Right hindlimb (tissue), 1 donor: ENCODE data around the gene KCNIP3.
"Not testable (repeated sequence)": the region's sequence is repeated elsewhere in the genome, so short reads cannot be mapped to it uniquely, and the experiment has no call there.

Experiments used
- DNase-seq: peaks from one replicate; pipeline ENCODE4 v3.0.0-alpha.2; 2018

The KCNIP3 gene

DNA sequence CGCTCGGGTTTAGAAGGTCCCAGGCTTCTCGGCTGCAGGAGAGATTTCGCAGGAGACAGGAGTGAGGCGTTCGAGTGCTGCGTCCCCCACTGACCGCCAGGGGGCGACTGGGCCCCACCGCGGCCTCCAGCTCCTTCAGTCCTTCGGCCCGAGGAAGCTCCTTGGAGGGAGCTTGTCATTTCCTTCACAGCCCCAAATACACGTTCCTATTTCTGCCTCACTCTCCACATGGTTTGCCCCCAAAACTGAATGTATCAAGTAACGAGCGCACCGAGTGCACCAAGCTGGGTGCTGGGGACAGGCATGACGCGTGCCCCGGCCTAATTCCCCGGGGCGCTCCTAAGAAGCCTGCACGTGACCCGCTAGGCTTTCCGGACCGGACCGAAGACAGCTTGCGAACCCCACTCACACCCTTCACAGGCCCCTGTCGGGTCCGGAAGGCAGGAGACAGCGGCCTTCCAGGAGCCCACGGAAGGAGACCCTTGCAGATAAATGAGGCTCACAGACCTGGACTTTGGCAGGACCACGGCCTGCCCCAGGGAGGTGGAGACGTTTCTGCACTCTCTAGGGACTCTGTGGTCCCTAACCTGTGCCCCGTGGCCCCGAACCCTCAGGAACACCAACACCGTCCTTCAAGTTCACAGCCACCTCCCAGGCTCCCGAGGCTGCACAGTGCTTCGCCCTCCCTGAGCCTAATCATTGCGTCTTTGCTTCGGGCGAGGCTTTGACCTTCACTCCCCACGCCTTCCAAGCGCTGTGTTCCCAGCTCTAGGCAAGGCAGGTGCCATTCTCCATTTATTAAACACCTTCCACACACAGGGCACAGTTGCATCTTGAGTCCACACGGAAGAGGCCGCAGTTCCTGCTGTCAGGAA lies 92.3 kb downstream of the KCNIP3 start:
- peak; percentile 63 for DNase-seq

DNA sequence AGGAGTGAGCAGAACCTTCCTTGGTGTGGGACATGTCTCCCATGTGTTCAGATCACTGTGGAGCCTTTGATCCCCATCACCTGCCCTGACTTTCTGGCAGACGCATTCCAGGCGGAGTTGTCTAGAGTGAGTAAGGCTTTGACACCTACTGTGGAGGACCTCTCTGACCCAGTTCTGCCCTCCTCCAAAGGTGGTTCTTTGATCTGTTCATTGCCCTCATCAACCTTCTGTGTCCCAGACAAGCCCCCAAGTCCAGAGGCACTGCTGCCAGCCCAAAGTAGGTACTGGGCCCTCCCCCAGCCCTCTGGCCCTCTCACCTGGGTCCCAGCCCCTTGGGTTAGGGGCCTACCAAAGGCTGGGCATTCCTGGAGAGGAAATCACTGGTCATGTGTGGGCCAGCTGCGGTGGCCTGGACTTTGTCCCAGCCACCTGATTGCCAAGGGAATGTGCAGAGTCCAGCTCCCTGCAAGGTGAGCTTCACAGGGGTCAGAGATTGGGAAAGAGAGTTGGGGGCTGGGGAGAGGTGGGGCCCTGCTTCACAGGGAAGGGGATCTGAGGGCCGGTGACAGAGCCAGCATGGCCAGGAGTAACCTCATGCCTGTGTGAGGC lies 93.2 kb downstream of the KCNIP3 start:
- DNase-seq: no peak

DNA sequence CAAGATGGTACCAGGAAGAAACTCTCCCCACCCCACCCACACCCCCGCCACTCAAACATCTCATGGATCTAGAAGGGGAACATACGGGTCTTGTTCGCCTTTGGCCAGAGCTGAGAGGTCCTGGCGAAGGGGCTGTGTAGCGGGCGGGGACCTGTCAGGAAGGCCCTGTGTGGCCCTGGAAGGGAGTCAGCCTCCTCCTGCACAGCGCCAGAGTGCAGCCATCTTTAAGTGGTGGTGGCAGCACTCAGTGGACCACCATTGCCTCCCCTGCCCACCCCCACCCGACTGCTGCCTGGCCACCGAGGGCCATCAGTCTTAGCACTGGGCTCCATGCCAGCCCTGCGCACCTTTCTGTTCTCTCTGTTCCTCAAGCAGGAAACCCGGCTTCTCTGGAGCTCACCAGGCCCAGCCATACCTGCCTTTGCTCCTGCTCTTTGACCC lies 93.8 kb downstream of the KCNIP3 start:
- no peak for DNase-seq

DNA sequence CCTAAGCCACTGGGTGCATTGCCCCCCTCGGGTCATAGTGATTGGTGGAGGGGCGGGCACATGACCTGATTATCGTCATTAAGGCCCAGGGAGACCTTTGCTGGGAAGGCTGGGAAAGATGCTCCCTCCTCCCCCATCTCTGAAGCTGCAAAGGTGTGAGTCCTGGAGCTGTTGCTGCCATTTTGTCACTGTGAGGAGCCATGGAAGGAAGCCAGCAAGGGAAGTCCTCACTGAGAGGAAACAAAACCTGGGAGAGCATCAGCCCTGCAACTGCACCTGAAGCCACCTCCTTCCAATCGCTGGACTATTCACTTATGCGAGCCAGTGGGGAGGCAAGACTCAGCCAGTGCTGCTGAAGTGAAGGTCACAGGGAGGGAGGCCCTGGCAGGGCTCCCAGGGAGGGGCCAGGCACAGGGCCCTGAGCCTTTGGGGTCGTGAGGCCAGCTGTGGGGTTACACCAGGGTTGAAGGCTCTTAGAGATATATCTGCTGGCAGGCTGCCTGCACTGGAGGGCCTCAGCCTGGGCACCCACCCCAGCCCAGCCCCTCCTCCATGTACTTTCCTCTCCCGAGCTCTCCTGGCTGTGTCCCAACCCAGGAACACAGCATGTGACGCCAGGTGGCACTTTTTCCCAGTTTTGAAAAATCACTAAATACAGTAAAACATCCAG lies 94.6 kb downstream of the KCNIP3 start:
- no peak for DNase-seq

DNA sequence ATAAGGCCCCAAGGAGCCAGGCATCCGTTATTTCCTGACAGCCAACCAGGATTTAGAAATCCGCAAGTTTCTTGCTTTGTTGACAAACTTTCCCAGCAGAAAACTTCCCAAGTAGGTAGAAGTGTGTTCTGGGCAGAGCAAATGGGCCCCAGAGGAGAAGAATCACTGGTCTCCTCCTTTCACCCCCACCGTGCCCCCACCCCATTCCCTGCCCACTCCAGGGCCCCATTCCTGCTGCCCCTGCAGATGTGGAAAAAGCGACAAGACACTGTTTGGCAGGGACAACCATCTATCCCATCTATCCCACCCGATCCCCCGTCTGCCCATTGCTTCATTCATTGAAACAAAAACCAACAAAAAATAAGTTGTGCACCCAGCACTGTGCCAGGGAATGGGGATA lies 95.2 kb downstream of the KCNIP3 start:
- no peak for DNase-seq

DNA sequence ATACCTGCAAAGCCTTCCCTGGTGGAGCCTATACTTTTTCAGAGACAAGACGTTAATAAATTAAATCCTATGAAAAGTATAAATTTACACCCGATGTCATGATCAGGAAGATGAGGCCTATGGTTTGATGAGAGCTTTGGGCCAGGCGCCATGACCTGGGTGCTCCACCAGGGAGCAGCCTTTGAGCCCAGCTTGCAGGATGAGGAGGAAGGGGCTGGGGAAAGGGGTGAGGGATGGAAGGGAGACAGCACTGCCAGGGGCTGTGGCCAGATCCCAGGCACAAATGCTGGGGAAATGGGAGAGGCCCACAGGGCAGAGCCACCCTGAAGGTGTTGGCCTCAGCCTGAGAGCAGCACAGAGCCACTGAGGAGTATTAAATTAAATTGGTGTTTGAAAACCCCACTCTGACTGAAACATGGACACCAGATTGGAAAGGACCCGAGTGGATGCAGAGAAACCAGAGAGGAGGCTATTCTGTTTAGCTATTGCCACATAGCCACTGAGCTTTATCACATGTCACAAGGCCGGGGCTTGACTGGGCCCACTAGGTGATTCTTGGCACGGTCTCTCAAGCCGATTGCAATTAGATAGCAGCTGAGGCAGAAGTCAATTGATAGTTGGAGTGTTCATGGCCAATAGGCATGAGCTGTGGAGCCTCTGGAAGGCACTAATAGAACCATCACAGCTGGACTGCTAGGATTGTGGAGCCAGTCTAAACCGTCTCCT lies 95.7 kb downstream of the KCNIP3 start:
- DNase-seq: no peak

DNA sequence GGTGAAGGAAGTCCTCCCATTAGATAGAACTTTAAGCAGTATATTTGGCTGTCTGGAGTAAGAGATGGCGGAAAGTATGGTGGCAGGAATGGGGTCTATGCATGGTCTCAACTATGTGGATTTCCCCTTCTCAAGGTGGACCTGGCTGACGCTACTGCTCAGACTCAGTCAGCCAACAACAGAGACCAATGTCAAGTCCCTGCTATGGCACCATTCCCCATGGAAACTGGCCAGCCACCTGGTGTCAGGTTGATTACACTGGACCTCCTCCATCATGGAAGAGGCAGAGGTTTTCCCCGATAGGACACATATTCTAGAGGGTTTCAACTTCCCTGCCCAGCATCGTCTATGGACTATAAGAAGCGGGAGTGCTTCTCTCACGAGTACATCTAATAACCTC lies 96.8 kb downstream of the KCNIP3 start:
- DNase-seq: no peak

DNA sequence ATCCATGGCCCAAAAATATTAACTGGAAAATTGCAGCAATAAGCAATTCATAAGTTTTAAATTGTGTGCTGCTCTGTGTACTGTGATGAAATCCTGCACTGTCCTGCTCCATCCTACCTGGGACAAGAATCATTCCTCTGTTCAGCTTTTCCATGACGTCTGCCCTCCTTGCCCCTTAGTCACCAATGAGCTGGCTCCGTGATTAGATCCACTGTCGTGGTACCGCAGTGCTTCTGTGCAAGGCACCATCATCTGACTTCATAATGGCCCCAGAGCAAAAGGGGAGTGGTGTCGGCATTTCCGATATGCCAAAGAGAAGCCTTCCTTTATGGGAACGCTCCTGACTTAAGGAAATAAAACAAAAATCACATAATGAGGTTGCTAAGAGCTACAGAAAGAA lies 101.9 kb downstream of the KCNIP3 start:
- no peak for DNase-seq

DNA sequence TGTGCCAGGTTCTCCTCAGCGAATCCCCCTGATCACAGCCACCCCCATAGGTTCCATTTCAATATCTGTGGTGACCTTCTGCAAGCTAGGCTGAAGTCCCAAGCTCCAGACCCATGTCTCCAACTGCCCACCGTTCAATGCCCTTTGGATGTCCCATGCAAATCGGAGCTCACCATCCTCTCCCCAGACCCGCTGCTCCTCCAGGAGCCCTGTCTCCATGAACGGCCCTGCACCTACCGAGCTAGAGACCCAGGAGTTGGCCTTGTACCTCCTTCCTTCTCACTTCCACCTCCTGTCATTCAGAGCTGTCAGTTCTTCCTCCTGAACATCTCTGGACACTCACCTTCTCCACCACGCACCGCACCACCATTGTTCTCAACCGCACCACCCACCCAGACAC lies 104.3 kb downstream of the KCNIP3 start:
- DNase-seq: no peak

DNA sequence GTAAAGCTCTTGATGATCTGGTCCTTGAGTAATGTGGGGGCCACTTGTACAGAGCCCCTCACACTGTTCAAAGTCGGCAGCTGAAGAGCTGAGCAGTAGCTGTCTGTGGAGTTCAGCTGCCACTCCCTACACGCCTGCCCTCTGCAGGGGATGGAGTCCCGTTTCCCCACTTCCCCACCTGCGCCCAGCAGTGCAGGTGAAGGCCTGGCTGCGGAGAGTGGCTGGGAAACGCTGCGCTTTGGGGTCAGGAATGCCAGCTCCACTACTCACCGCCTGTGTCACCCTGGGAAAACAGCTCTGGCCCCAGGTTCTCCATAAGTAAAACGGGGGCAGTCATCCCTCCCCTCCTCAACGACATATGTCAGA lies 104.8 kb downstream of the KCNIP3 start:
- DNase-seq: not testable (repeated sequence)

DNA sequence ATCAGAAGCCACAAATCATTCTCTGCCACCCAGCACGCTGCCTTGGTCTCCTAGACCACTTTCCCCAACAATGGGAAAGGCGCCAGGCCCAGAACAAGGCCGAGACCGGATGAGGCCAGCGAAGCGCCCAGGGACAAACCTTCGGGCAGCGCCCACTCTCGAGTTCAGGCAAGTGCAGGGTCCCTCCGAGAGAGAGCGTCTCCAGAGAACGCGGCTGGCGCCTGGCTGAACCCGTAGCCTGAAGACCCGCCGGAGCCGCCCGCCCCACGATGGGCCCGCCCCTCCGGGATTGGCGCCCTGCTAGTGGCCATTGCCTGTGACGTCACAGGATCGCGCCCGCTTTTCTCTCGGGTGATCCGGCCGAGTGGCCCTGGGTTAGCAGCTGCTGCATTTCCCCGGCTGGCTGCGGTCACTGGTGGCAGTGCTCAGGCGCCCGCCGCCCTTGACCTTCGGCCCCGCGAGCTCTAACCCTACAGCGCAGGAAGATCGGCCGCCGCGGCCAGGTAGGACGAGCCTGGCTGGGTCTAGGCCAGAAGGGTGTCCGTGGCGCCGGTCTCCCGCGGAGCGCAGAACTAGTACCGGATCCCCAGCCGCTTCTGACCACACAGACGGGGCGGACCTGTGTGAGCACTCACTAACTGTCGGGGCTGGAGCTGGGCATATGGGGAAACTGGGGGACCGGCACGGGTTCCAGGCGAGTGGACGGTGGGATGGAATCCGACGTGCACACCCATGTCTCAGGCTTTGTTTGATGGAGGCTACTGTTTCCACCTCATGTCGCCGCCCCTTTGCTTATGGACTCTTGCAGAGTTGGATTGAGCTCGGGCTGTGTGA lies 105.4 kb downstream of the KCNIP3 start, which contains the start of gene FAHD2A:
Gene FAHD2A, plus strand, starts transcription at position 339 of the 834 bp plus-strand sequence. CDS start 2,851 bp downstream, outside the sequence.
- peak; percentile 96 for DNase-seq

DNA sequence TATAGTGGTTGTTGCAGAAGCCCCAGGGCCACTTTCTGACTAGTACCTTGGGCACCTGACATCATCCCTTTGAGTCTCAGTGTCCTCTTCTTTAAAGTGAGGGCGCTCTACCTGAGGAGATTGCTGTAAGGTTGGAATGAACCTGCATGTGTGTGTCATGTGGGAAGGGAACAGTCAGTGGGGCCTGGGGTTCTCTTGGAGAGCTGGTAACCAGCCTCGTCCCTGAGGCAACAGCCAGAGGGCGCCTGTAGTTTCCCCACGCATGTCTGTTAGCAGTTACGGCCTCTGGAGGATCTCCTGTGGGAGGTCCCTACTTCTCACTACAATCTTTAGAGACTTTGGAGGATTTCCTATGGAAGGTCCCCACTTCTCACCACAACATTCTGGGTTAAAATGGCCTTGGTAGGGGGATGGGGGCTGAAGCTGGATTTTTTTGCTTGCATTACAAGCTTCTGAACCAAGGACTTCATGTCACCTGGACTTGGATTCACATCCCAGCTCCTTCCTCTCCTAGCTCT lies 106.1 kb downstream of the KCNIP3 start:
- DNase-seq: not testable (repeated sequence)

DNA sequence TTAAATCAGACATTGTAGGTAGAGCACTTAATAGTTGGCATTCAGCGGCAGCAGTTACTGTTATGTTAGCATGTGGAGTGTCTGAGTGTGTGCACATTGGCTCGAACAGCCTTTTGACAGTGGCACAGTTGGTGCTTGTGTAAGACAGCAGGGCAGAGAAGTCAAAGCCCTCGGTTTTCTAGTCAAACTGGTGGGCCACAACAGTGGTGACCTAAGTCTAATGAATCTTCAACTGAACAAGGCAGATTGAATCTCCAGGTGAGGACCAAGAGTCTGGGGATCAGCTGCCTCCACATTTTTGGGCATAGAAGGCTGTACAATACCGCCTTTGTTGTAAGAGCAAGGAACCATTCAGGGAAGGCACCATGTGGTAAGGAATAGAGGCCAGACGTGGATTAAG lies 106.7 kb downstream of the KCNIP3 start:
- not testable (repeated sequence) for DNase-seq

DNA sequence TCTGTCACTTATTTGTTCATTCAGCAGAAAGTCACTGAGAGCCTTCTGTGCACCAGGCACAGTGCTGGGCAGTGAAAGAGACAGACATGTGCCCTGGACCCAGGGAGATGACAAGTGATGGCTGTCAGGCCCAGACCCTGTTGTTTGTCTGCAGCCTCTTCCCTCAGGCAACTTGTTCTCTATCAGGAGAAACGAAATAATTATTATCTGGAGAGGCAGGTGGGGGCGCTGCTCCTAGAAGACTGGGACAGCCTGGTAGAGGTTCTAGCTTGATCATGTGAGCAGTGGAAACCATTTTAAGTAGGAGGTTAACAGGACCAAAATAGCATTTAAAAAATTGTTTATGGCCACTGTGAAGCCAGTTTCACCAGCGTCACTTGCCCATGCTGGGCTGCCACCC lies 107.5 kb downstream of the KCNIP3 start:
- DNase-seq: not testable (repeated sequence)

DNA sequence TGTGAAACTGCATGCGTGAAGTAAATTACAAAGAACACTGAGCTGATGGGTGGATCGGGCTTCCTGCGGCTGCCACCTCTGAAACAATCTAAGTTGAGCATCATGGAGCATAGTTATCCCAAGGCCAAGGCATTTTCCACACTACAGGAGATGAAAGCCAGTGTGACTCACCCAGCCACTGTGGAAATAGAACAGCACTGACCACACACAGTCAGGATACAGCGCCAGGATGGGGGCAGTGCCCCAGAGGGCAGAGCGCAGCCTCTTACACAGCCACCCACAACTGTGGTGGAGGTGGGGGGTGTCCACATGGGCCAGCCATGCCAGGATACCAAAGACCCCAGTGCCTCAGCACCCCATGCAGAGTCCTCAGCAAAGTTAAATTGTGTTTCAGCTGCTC lies 114.1 kb downstream of the KCNIP3 start:
- not testable (repeated sequence) for DNase-seq

DNA sequence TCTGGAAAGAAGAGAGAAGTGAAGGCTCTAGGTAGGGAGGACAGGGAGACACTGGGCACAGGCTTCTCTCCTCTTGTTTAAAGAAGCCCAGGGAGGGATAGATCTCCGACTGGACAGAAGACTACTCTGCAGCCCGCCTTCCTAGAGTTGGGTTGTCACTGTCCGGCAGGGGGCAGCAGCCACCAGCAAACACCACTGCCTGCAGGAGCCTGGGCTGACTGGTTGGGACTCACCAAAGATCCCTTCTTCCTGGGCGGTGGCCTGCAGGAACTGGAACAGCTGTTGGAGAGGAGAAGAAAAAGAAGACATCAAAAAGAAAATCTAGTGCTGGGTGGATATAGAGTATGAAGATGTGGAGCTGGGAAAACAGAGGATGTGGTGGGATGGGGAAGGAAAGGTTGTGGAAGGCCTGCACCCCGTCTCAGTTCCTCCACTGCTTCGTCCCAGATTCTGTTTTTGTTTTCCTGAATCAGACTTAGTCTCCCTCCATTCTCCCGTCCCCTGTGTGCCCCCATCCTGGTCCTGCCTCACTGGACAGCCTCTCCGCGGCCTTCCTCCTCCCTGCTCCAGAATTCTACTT lies 117.0 kb downstream of the KCNIP3 start:
- peak; percentile 91 for DNase-seq

DNA sequence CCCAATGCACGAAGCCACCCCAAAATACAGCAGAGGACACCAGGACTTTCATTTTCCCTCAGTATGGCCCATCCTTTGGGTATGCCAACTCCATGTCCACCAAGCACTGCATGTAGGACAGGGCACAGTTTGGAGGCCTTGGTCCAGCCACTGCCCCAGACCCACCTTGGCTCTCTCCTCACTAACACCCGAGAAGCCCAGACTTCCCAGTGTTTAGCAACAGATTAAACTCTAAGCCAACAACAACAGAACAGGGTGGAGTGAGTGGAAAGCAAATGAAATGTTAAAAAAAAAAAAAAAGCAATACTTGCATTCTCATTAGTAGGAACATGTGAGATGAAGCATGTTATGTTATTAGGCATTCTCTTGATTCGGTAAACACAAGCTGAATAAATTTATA lies 118.0 kb downstream of the KCNIP3 start:
- not testable (repeated sequence) for DNase-seq

DNA sequence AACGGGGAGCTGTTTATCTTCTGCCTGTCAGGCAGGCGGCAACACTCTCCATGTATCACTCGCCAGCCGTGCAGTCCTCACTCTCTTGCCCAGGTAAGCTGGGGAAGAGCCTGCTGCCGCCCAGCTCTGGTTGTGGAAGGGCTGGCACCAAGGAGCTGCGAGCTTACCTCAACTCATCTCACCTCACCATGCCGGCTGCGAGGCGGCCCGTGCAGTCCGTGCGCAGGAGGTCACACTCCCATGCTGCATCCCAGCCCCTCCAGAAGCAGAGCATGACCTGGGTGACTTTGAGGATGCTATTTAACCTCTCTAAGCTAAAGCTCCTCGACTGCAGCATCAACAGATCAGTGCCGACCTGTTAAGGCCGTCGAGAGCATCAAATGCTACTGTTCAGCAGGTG lies 118.4 kb downstream of the KCNIP3 start:
- DNase-seq: not testable (repeated sequence)

DNA sequence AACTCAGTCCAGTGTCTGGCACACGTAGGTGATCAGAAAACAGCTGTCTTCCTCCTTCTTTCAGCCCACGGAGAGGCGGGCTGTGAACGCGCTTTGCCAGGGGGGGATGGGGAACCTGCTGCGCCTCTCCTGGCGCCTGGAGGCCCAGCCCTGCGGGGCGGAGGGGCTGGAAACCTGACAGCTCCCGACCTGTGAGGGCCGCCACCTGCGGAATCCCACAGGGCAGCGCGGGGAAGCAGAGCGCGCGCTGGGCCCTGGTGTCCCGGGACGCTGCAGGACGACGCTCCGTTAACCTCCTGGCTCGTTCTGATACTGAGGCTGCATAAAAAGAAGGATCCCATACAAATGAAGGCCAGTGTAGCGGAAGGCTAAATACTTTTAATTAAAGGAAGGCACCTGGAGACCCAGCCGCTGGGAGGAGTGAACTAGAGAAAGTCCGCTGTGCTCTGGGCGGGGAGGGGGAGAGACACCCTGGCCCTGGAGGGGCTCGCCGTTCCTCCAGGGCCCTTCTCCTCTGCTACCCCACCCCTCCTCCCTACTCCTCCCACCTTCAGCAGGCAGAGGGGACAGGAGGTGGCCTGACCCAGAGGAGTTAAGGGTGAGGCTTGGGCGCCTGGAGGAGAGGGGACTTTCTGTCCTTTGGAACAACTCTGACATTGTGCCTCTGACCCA lies 130.2 kb downstream of the KCNIP3 start:
- DNase-seq: not testable (repeated sequence)

DNA sequence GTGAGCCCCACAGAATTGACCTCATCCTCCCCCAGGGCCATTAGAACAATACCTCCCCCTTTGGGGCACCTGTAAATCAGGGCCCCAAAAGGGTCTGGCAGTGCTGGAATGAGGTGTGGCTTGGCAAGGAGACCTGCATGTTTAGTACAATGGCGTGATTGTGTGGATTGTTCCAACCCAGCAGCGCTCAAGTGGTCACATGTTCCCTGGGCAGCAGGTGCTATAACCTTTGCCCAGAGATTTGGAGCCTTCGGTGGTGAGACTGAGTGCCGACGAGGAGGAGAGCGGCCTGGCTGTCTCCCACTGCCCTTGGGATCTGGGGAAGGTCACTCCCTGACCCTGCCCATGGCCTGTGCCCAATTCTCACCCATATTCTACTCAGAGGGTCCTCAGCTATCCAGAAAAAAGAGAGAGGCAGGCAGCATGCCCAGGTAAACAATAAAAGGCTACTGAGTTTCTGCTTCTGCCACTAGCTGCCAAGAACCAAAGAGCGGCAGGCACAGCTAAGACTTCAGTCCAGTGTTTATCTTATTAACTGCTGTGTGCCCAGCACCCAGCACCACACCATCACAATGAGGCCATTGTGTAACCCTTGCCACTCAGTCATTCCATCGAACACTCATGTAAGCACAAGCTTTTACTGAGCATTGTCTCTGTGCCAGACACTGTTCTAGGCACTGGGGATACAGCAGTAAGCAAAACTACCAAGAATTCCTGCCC lies 132.8 kb downstream of the KCNIP3 start:
- not testable (repeated sequence) for DNase-seq
